AML-193 (cell line): ENCODE results near the gene ERMN.

Source experiments
- DNase-seq, 2 experiments: peaks; one replicate each; lab custom pipeline; 2025; lab: John Stamatoyannopoulos, UW

Gene ERMN

GRCh38 chr2:157329524-157329923 lies 3.9 kb upstream of the ERMN start:
- no peak for DNase-seq

GRCh38 chr2:157327621-157328500 lies 2.2 kb upstream of the ERMN start:
- peak; percentile 55 to 63 for DNase-seq

- DNase-seq, result no peak
Observed at GRCh38 chr2:157327200-157327599, 1.6 kb upstream of the ERMN start.

- no peak for DNase-seq
Observed at GRCh38 chr2:157326698-157327097, 1.1 kb upstream of the ERMN start.

GRCh38 chr2:157324331-157324843 lies 1.2 kb downstream of the ERMN start:
- no peak for DNase-seq

- no peak for DNase-seq
Observed at GRCh38 chr2:157322432-157322831, 3.2 kb downstream of the ERMN start.

GRCh38 chr2:157321466-157321865 lies 4.2 kb downstream of the ERMN start:
- DNase-seq, result peak; percentile 22 to 55

GRCh38 chr2:157320409-157320808 lies 5.2 kb downstream of the ERMN start:
- no peak for DNase-seq

- no peak for DNase-seq
Observed at GRCh38 chr2:157319795-157320194, 5.8 kb downstream of the ERMN start.

- no peak for DNase-seq
Observed at GRCh38 chr2:157318884-157319283, 6.7 kb downstream of the ERMN start.

GRCh38 chr2:157315901-157316300 lies 9.7 kb downstream of the ERMN start:
- no peak for DNase-seq

GRCh38 chr2:157312866-157313486 lies 12.6 kb downstream of the ERMN start:
- DNase-seq, result no peak

- no peak for DNase-seq
Observed at GRCh38 chr2:157311706-157312105, 13.9 kb downstream of the ERMN start.

- no peak for DNase-seq
Observed at GRCh38 chr2:157309878-157310277, 15.7 kb downstream of the ERMN start.

GRCh38 chr2:157307021-157307420 lies 18.6 kb downstream of the ERMN start:
- peak; percentile 37 to 44 for DNase-seq

- DNase-seq, result no peak
Observed at GRCh38 chr2:157305723-157306110, 19.9 kb downstream of the ERMN start.

GRCh38 chr2:157304811-157305722 lies 20.6 kb downstream of the ERMN start:
- DNase-seq, result no peak

GRCh38 chr2:157303612-157304011 lies 22.0 kb downstream of the ERMN start:
- no peak for DNase-seq

GRCh38 chr2:157302492-157303099 lies 23.0 kb downstream of the ERMN start:
- DNase-seq, result peak; percentile 49 to 60

GRCh38 chr2:157301307-157301706 lies 24.3 kb downstream of the ERMN start:
- DNase-seq, result no peak

GRCh38 chr2:157296958-157297357 lies 28.7 kb downstream of the ERMN start:
- DNase-seq, result no peak

- DNase-seq, result no peak
Observed at GRCh38 chr2:157296490-157296889, 29.1 kb downstream of the ERMN start.
